Gastrocnemius medialis (tissue), 4 donors: ENCODE data around the gene FBXL16. TPM values are rescaled to one million over a fixed set of nuclear protein-coding genes. Genes with fewer than 3 reads are reported as not detected.
A peak's percentile ranks its signal among the peaks of the same experiment; 100 is the strongest.

Source experiments
- ATAC-seq, 2 donors: fragments of 150-250 bp; one replicate each; pipeline ENCODE4 v1.9.1; 2016
- DNase-seq, 2 donors: peaks; one replicate each; pipeline ENCODE4 v3.0.0-alpha.2; 2019
- H3K27ac ChIP-seq, 4 donors: fragments of 200-600 bp; sonication (generic); 1 replicate in 1 of 4; 2 replicates in 3 of 4; pipeline ENCODE4 v1.5.1; 2016 to 2018; ENCODE audit warnings: mild to moderate bottlenecking in 2 of 4, moderate library complexity in 1 of 4
- H3K27me3 ChIP-seq, 3 donors: fragments of 200-600 bp; sonication (generic) in 2 of 3; 1 replicate in 1 of 3; 2 replicates in 2 of 3; pipeline versions ENCODE4 v1.5.1 to v1.6.0; 2016 to 2019; ENCODE audit warnings: mild to moderate bottlenecking in 1 of 3, moderate library complexity in 1 of 3
- H3K36me3 ChIP-seq, 2 donors: fragments of 200-600 bp; sonication (generic) in 1 of 2; one replicate each; pipeline ENCODE4 v1.5.1; 2017 to 2018
- H3K4me1 ChIP-seq, 2 donors: fragments of 200-600 bp; sonication (generic) in 1 of 2; one replicate each; pipeline ENCODE4 v1.5.1; 2016 to 2017; ENCODE audit warnings: mild to moderate bottlenecking in 2 of 2
- H3K4me3 ChIP-seq, 4 donors: fragments of 200-600 bp; sonication (generic) in 3 of 4; 1 replicate in 1 of 4; 2 replicates in 3 of 4; pipeline ENCODE4 v1.5.1; 2016 to 2019; ENCODE audit warnings: mild to moderate bottlenecking in 2 of 4
- H3K9me3 ChIP-seq, 3 donors: fragments of 200-600 bp; sonication (generic) in 2 of 3; 1 replicate in 1 of 3; 2 replicates in 2 of 3; pipeline ENCODE4 v1.5.1; 2016 to 2019
- CTCF ChIP-seq, 5 experiments: fragments of 450-650 bp in 3 of 5; fragments of 200-600 bp in 2 of 5; sonication (generic) in 2 of 5; IDR thresholded peaks in 4 of 5; conservative IDR thresholded peaks in 1 of 5; 1 replicate in 4 of 5; 2 replicates in 1 of 5; pipeline ENCODE4 v1.5.1; 2016 to 2019; ENCODE audit warnings: antibody characterized with exemption in 5 of 5, mild to moderate bottlenecking in 3 of 5, moderate library complexity in 3 of 5
- POLR2A ChIP-seq, 2 donors: fragments of 450-650 bp; IDR thresholded peaks; one replicate each; pipeline ENCODE4 v1.6.1; 2017; ENCODE audit warnings: antibody characterized with exemption in 2 of 2, mild to moderate bottlenecking in 2 of 2, moderate library complexity in 2 of 2
- in situ Hi-C, 4 donors: fragments of 200-750 bp; cut with MboI; loops; one replicate each; pipeline versions ENCODE4 v1.15.0 to v1.8.0; 2017; ENCODE audit warnings: low sequenced_read_pairs in 4 of 4
- intact Hi-C: fragments of 100-400 bp; cut with DNase I; formaldehyde crosslinking; loops from one replicate; pipeline ENCODE4 v1.15.1; 2023; ENCODE audit warnings: low total_unique reads
- total RNA-seq, 4 donors: library from RNA; depleted of rRNA; stranded (reverse); fragments of >200 nt; gene quantifications; one replicate each; pipeline versions ENCODE4 v1.1.0 to v1.2.3, GENCODE V29; 2016

The FBXL16 gene
- total RNA-seq, 4 donors from 2014 or later = not detected

GRCh38 chr16:687499-687898 is 18.1 kb downstream of the FBXL16 start:
- Histone ChIP-seq H3K27me3 (peaks cover under 1 to 11% (median 10%) of the 10 kb centered on the region in 3 donors), H3K4me1 (peaks cover 25 to 46% of the 10 kb centered on the region in 2 donors), H3K9me3 (no peaks in the 10 kb centered on the region), H3K27ac (no peak overlapping the region), H3K36me3 (peaks cover 0 to 20% of the 10 kb centered on the region in 2 donors), H3K4me3 (no peak overlapping the region)
- no peak for DNase-seq
- no peak for ATAC-seq
- intact Hi-C loops = loop anchor here (10.0 kb wide), 1 partner anchor 617 kb away; the partner anchor contains the start of gene UBE2I
- TF ChIP-seq CTCF (IDR thresholded peaks at IDR 0.05 in 4 of 5, conservative IDR thresholded peaks at IDR 0.05 in 1 of 5) (no peak), POLR2A (IDR thresholded peaks at IDR 0.05) (no peak)
- in situ Hi-C loops = no loop called here

- intact Hi-C loops (loop anchor here (10.0 kb wide), 1 partner anchor 618 kb away; the partner anchor contains the start of gene UBE2I), in situ Hi-C loops (no loop called here)
- Histone ChIP-seq H3K27ac (no peak overlapping the region), H3K36me3 (peaks cover 0 to 29% of the 10 kb centered on the region in 2 donors), H3K4me1 (peaks cover 31 to 54% of the 10 kb centered on the region in 2 donors), H3K27me3 (peaks cover 0 to 4% (median 2%) of the 10 kb centered on the region in 3 donors), H3K4me3 (no peak overlapping the region), H3K9me3 (no peaks in the 10 kb centered on the region)
- ATAC-seq (no peak), DNase-seq (no peak)
- TF ChIP-seq POLR2A (IDR thresholded peaks at IDR 0.05) (no peak), CTCF (IDR thresholded peaks at IDR 0.05 in 4 of 5, conservative IDR thresholded peaks at IDR 0.05 in 1 of 5) (no peak)
These were observed 18.9 kb downstream of the FBXL16 start for GRCh38 chr16:686459-687260.

GRCh38 chr16:685967-686366 is 19.6 kb downstream of the FBXL16 start:
- DNase-seq (peak in 1 of 2 donors; percentile 39), ATAC-seq (no peak)
- Histone ChIP-seq H3K36me3 (peaks cover 0 to 33% of the 10 kb centered on the region in 2 donors), H3K9me3 (no peaks in the 10 kb centered on the region), H3K27ac (no peak overlapping the region), H3K4me3 (no peak overlapping the region), H3K4me1 (peaks cover 37 to 61% of the 10 kb centered on the region in 2 donors), H3K27me3 (no peaks in the 10 kb centered on the region)
- intact Hi-C loops = loop anchor here (10.0 kb wide), 1 partner anchor 619 kb away; the partner anchor contains the start of gene UBE2I
- TF ChIP-seq CTCF (IDR thresholded peaks at IDR 0.05 in 4 of 5, conservative IDR thresholded peaks at IDR 0.05 in 1 of 5) (peak in 3 of 5 experiments; percentile 12 to 36 (median 22)), POLR2A (IDR thresholded peaks at IDR 0.05) (no peak)
- in situ Hi-C loops = no loop called here

- H3K27ac ChIP-seq = peak overlapping the region in 2 of 4 donors; percentile 73 to 87
- peak overlapping the region; percentile 84 to 87 (median 86) for H3K4me3 ChIP-seq
- peak in 1 of 2 donors; percentile 32 for DNase-seq
- no peaks in the 10 kb centered on the region for H3K9me3 ChIP-seq
- in situ Hi-C loops (no loop called here), intact Hi-C loops (loop anchor here (10.0 kb wide), 1 partner anchor 620 kb away; the partner anchor contains the start of gene UBE2I)
- no peak for ATAC-seq
- peaks cover 40 to 61% of the 10 kb centered on the region in 2 donors for H3K4me1 ChIP-seq
- TF ChIP-seq POLR2A (IDR thresholded peaks at IDR 0.05) (no peak), CTCF (IDR thresholded peaks at IDR 0.05 in 4 of 5, conservative IDR thresholded peaks at IDR 0.05 in 1 of 5) (no peak)
- H3K36me3 ChIP-seq = peaks cover 0 to 33% of the 10 kb centered on the region in 2 donors
- H3K27me3 ChIP-seq = no peaks in the 10 kb centered on the region
These were observed 20.5 kb downstream of the FBXL16 start for GRCh38 chr16:684961-685696.
